DMS 273 treated with DMSO at 0.1 percent for 48 hours (cell line): ENCODE results near the gene MMP1.

ENCODE experiments used
- DNase-seq: peaks from one replicate; lab custom pipeline; 2025; lab: John Stamatoyannopoulos, UW

The MMP1 gene

DNA sequence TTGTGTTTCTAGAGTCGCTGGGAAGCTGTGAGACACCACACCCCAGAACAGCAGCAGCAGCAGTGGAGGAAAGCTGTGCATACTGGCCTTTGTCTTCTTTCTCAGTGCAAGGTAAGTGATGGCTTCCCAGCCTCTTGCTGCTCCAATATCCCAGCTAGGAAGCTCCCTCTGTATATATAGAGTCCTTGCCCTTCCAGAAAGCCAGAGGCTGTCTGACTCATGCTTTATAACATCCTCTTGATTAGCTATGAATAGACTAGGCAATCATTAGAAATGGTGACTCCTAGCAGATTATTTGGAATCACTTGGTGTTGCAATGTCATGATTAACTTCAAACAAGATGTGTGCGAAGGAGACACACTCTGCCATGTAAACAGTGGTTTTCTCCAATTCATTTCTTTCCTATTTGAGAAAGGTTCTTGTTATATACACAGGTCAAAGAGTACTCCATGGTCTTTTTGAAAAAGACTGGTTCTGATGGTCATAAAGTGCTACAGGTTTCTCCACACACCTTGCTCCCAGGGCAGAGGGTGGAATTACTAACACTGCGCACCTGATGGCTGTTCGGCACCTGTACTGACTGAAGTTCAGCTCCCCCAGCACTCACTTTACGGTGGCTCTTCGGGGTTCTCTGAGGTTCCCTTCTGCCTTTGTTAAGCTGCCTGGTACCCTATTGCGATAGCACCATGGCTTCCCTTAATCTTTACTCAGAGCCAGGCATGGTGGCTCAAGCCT is at the start of gene MMP1:
Gene MMP1, minus strand, starts transcription at position 149 of the 735 bp plus-strand sequence. Its CDS starts 68 bp downstream, at position 81.
- no peak for DNase-seq

DNA sequence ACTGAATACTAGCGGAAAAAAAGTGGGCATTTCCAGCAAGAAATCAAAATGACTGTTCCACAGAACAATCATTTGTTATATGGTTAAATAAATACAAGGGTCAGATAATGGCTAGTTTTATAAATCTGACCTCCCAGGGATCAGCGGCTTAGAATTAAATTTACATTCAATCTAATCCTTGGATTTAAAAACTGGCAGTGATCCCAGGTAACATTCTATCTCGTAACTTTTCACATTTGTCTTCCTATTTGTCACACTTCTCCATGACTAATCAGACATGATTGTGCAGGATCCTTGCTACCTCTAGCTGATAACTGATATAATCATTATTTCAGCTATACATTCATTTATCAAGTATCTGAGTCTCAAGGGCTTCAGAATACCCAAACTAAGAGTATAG is 48.3 kb upstream of the MMP1 start:
- DNase-seq, result no peak

DNA sequence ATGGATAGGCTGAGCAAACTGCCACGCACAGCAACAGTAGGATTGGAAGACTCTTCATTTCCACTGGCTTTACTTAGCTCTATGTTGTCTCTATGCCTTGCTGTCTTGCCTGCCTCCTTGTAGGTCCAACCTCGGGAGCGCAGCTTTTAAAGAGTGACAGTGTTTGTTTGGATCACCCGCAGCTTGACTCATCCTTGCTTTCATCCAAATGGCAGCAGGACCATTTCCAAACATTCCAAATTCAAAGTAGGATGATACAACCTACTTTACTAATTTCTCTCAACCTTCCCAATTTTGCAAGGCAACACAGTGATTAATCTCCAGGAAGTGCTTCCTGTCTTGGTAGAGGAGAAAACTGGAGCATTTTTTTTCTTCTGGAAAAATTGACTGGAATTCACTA is 45.5 kb upstream of the MMP1 start, which contains the start of gene MMP3:
Gene MMP3, minus strand, starts transcription at position 121 of the 400 bp plus-strand sequence. Its CDS starts 63 bp downstream, at position 58.
- no peak for DNase-seq

DNA sequence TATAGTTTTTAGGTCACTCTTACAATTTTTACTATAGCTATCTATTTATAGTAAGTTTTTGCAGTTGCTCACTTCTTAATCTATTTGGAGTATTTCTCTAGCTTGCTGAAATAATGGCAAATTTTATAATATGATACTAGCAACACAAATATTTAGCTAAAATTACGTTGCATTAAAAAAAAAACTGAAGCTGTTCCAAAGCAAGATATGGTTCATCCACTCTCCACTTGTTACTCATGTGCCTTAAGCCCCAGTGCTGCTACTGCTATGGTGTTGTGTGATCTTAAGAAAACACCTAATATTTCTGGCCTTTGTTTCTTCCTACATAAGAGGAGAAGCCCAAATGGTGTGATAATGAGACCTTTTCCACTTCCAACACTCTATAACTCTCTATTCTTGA is 45.0 kb upstream of the MMP1 start:
- no peak for DNase-seq

DNA sequence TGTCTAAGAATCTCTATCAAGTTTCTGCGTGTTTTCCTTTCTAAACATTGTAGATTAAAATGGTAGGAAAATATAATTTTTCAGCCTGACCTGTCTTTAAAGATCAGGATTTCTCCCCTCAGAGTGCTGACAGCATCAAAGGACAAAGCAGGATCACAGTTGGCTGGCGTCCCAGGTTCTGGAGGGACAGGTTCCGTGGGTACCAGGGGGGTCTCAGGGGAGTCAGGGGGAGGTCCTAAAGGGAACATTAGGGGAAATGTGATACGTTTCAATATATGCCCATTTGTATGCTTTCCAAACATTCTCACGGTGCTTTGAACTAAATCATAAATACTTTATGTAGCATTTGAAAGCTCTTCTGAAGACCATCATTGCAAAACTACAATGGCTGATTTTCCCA is 42.1 kb upstream of the MMP1 start:
- DNase-seq, result no peak

DNA sequence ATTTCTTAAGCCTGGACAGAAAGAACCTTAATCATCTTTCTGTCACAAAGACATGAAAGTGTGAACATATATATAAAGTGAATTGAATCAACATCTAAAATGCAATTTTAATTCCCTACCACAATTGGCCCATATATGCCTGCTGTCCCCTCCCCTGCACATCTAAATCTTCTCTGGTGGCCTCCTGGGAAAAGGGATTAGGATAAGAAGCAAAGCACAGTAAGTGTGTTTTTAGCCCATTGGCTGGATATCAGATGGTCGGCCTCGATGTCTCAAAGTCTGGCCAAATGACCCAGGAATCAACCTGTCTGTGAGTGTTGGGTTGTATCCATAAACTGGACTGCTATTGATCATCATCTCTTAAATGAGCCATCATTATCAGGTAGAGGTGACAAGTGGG is 39.7 kb upstream of the MMP1 start:
- no peak for DNase-seq

DNA sequence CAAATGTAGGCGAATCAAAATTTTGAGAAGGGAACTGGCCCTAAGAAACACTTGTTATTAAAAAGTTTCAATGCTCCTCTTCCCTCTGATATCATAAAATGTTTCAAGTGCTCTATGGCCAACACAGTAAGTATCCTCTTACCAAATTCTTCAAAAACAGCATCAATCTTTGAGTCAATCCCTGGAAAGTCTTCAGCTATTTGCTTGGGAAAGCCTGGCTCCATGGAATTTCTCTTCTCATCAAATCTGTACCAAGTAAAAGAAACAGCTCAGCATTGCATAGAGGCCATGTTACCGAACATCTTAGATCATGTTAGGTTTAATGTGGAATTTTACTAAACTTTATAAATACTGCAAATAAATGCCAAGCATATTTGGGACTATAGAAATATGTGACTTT is 39.2 kb upstream of the MMP1 start:
- no peak for DNase-seq

DNA sequence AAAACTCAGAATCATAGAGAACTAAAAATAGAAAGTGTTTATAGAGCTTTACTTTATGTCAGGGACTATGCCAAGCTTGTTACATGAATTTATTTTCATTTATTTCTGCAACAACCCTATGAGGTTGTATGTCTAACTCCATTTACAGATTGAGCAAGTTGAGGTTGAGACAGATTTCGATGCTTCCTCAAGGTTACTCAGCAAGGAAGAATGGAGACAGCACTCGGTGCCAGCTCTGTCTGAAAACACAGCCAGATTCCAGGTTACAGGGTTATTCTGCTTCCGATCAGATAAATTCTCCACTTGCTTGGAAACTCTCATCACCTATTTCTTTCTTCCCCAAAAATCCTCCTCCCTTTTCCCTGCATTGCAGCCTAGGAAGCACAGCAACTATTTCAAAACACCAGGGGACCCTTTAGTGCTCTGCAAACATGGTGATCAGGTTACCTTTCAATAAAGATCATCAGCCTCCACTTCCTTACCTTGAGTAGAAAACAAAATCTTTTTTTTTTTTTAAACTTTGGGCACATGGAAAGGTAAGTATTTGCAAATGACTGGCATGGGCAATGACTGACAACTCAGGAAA is 38.4 kb upstream of the MMP1 start:
- DNase-seq, result no peak

DNA sequence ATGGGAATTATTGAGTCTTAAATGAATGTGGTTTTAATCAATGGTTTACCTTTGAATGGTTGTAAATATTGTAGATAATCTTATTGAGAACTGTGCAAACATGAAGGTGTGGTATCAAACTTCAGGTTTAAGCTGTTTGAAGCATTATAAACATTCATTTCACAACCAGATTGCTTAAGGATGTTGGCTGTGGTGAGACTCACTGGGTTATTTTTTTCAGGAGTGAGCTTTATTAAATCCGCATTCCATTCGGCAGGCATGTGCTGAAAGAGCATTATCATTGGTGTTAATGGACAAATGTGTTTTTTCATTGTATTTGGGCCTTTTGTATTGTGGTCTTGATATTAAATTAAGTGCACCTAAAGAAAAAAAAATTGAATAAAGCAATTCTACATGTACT is 35.8 kb upstream of the MMP1 start:
- DNase-seq, result no peak

DNA sequence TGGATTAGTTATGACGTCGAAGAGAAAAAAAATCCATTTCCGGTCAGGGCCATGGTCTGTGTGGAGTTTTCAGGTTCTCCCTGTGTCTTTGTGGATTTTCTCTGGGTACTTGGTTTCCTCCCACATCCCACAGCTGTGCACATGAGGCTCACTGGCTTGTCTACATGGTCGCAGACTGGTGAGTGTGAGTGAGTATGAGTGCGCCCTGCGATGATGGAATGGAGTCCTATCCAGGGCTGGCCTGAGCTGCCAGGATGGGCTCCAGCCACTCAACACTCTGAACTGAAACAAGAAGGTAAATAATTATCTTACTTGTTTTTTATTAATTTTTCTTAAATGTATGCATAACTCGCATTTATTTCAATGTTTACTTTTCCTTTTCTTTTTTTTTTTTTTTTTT is 34.7 kb upstream of the MMP1 start:
- no peak for DNase-seq

DNA sequence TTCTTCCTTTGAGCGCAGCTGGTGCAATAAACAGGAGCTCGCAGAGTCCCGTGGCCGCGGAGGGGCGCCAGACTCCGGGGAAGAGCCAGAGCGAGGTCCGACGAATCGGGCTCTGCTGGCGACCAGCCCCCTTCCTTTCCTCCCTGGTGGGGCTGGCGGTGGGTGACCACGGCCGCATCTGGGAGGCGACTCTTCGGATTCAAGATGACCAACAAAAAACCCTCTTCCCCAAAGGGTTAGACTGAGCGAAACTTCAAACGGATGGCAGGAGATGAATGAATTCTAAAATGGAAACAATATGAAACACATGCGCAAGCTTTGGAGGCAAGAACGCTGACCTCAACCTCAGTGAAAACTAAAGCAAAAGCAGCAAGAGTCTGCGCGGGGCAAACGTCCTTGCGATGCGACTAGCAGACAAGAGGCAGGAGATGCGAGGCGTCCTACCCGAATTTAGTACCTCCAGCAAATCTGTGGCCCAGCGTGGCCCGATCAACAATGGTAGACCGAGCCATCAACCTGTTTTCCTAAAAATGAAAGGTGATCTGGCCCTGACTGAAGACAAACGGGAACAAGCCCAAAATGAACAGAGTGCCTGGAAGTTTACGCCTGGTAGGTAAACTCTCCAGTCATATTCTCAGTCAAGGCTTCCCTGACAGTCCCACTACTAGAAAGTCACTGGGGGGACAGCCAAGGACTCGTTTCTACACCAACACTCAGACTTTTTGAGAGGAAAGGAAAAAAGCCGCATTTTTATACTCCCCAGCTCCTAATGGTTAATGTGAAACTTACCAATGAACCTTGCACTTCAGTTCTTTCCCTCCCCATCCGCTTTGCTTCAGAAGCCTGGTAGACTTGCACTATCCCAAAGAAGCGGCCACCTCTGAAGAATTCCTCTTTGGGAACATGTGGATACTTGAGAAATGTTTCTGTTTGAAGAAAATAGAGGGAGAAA is 33.8 kb upstream of the MMP1 start:
- DNase-seq, result no peak

DNA sequence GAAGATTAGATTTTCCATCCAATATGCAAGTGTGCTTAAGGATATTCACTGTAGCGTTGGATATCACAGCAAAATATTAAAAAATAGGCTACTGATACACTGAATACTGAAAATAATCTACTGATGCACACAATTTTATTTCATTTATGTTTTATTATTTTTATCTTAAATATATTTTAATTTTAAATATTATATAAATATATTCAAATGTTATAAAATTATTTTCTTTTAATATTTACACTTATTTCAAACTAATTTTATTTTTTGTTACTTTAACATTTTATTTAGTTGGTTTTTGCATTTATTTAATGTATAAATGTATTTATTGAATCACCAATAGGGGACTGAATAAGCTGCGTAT is 33.1 kb upstream of the MMP1 start:
- DNase-seq, result no peak

DNA sequence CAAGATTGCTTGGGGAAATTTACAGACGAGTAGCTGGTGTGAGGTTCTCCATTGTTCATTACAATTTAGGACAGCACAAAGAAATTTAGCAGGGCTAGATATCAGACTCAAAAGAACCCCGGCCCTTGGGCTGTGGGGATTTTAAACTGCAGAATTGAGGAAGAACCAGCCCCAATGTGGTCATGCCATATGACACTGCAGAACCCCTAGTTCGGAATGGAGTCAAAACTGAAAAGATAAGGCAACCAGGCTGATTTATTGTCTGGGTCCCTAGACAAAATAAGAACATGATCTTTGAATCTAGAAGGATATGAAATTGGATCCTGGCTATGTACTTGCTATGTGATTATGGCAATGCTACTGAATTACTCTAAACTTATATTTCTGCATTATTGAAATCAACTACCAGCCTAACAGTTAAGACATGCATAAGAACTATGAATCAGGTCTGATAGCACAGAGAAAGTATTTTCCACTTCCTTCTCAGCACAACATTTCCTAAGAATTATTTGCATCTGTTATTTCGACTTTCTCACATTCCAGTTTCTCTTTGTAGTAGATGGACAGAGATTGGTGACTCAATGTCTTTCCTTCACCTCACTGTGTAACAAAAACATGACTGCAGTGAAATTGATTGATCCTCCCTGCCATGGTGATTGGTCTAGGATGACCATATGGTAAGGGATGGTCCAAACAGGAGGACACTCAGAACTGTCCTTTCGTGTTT is 32.2 kb upstream of the MMP1 start:
- no peak for DNase-seq

DNA sequence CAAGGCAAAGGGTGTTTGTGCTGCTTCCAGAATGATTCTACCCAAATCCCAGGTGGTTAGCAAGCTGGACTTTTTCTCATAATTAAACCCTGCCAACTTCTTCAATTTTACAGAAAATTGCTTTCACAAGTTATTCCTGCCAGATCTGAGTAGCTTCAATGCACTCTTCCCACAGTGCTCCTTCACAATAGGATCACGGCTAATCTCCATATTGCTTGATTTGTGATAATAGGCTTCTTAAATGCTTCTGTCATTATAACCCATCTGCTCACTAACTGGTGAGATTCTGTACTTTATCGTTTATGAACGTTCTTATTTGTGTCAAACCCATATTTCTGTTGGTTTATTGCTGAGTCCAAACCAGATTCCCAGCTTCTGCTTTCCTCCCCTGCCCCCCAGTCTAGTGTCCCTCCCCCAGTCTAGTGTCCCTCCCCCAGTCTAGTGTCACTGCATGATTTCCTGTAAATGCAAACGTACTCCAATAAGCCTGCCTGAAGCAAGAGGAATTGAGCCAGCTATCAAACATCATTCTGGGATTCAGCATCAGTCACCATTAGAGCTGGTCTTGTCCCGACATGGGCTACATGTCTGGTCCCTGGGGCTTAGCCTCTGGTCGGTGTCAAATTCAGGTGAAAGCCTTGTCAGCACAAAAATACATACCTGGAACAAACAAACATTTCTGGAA is 31.5 kb upstream of the MMP1 start:
- no peak for DNase-seq

DNA sequence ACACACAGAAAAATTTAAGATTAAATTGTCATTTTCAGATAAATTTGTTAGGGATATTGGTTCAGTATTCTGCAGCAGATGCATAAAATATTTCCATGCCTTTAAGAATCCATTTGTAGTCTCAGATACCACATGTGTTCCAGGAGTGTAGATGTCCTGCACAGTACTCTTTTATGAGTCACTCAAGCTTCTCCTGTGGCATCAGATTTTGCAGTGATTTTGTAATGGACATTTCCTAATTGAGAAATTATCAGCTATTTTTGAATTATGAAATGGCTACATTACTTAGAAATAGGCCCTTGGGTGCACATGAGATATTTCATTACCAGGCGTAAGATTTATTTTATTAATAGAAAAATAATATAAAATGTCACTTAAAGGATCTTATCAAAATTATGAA is 26.6 kb upstream of the MMP1 start:
- DNase-seq, result no peak

DNA sequence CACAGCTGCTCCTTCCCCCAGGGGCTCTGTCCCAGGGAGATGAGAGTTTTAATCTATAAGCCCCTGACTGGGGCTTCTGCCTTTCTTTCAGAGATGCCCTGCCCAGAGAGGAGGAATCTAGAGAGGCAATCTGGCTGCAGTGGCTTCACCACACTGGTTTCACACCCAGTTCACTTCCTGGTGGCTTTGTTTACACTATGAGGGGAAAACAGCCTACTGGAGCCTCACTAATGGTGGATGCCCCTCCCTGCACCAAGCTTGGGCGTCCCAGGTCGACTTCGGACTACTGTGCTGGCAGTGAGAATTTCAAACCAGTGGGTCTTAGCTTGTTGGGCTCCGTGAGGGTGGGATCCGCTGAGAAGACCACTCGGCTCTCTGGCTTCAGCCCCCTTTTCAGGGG is 21.5 kb upstream of the MMP1 start:
- DNase-seq, result no peak

DNA sequence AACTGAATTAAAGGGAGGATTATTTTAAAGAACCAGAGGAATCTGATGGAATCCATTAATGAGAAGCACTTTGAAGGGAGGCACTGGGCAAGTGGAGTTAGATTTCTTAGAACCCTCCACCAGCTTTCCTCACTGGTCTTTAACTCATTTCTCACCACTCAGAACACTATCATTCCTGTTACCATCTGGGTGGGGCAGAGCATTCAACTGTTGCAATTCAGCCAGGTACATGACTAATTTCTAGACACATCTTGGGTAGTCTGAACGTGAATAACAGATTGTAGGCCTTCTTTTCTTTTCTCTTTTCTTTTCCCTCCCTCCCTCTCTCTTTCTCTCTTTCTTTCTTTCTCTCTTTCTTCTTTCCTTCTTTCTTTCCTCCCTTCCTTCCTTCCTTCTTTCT is 15.5 kb upstream of the MMP1 start:
- no peak for DNase-seq

DNA sequence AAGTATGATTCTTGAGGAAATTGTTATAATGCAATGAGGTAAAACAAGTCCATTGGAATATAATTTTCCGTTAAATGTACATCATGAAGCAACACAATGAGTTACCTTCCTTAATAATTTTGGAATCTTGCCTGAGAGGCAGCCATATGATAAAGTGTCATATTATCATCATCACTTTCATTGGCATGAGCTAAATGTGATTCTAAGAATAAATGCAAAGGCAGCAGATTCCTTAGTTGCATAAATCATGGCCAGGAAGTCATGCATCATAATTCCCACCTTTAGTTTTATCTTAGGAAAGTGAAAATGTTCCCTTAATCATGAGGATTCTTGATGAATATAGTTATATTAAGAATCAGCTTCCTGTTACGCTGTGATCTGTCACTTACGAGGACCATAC is 14.2 kb upstream of the MMP1 start:
- no peak for DNase-seq

DNA sequence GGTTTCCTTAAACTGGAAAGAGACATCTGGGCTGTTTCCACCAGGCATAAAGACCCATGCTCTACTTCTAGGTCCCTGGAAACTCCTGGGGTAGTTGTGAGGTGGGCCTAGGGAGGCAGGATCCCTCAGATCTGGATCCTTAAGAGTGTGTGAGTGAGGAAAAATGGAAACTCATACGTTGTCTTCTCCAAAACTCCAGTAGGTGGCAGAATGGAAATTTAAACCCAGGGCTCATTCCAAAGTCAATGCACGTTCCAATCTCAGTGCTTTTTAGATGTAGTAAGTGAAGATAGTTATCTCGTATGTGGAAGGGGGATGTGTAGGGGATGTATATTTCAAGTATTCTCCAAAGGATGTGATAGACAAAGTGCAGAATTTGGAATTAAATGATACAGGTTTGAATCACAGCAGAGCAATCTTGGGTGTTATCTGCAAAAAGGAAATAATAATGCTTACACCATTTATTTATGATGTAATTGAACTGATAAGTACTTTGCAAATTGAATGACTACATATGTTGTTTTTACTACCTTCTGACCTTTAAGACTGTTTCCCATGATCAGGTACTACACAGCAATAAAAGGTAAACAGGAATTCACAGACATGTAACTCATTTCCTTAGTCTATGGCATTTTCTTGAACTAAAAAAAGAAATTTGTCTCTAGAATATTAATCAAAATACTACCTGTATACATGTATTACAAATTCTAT is 13.1 kb upstream of the MMP1 start:
- no peak for DNase-seq

DNA sequence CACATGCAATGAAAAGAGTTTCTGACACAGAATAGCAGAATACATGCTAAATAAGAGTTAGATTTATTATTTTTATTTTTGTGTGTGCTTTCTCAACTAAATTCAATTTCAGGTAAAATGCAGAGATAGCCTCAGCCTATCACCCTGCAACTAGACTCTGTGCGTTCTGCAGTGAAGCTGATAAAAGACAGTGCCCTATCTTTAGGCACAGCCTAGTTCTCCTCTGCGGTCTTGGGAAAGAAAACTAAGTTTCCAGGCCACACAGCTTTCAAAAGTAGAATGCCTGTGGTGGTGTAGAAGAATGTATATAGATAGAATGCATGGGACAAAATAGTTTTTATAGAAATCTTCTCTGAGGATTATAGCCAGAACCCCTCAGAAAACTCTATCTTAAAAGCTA is 12.0 kb upstream of the MMP1 start:
- no peak for DNase-seq

DNA sequence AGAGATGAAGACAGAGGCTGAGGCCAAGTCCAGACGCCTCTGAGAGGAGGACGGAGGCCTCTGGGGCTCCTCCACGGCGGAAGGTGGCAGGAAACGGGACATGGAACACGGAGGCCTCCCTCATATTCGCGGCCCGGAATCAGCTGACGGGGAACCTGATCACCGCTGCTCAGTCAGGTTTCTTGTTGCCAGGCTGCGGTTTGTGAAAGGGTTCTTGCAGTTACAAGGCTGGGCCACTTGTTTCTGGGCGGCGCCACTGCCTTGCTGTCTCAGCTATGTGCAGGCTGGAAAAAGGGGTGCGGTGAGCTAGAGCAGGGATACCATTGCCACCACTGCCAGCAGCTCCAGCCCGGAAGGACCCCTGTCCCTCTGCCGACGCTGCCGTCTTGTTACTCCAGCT is 10.0 kb upstream of the MMP1 start:
- DNase-seq, result no peak
